HG03045 (cell line): ENCODE results near the gene TPR.
"Not testable (repeated sequence)": the region's sequence is repeated elsewhere in the genome, so short reads cannot be mapped to it uniquely, and the experiment has no call there.

Source experiments
- ATAC-seq: cut with Tn5 transposase; IDR thresholded peaks from one replicate; pipeline ENCODE4 v1.9.1; 2021; ENCODE audit warnings: mild to moderate bottlenecking, moderate library complexity; ENCODE audit not compliant: unreplicated experiment

TPR gene

DNA sequence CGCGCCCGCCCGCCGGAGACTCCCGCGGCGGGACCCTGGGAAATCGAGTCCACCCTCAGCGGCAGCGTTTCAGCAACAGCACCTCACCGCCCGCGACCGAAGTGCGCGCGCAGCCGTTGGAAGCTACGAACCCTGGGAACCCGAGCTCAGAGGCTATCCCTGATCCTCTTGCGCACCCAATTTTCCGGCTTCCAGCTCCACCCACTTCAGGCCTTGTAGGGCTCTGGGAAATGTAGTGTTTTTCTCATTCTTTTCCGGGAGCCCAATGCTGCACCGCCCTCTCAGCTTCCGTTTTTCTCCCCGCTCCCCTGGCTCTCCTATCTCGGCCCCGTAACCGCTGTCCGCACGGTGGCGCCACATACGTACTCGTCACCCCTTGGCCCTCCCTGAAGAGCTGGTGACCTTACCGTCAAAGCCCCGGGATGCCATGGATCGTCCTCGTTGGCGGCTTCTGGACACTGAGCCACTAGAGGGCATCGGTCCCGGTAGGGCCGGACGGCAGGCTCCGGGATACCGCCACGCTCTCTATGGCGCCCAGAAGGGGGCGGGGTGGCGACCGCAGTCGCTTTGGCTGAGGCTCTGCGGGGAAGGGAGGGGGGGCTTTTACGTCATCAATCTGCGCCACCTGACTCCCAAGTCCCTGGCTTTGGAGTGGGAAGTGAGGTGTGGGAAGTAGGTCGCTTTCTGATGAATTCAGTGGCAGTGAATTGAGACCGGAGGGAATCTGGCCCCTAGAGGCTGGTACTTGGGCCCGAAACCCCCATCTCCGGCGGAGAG lies at the start of gene TPR, which contains the start of gene ODR4:
TSS of gene TPR (minus strand) at position 102 of the 777 bp plus-strand sequence. CDS start 225 bp downstream, outside the sequence.
TSS of gene ODR4 (plus strand) at position 687 of the 777 bp plus-strand sequence. CDS start 3,948 bp downstream, outside the sequence.
- peak; percentile 91 for ATAC-seq

- no peak for ATAC-seq
These were observed 49.5 kb upstream of the TPR start for GRCh38 chr1:186424539-186424938.

DNA sequence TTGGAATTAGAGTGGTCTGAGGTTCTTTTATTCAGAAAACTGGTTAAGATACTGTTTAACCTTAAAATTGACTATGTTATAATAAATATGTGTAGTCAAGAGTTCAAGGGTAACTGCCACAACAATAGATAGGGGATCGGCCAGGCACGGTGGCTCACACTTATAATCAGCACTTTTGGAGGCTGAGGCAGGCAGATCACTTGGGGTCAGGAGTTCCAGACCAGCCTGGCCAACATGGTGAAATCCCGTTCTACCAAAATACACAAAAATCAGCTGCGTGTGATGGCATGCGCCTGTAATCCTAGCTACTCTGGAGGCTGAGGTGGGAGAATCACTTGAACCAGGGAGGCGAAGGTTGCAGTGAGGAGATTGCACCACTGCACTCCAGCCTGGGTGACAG lies 46.4 kb upstream of the TPR start:
- ATAC-seq, result no peak

- peak; percentile 92 for ATAC-seq
These were observed 45.9 kb upstream of the TPR start for GRCh38 chr1:186420923-186421322.

DNA sequence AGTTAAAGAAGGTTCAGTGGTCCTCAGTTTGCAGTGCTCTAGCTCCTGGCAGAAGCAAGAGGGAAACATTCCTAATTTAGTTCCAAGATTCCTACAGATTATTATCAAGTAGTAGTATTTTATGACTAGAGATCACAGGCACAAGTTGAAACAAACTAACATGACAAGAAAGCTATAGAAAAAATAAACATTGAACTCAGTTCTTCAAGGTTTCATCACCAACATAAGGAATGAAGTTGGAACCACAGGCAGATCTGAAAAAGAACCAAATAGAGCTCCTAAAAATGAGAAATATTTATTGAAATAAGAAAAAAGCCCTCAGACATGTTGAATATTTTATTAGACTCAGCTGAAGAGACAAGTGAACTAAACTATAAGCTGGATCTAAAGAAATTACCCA lies 45.3 kb upstream of the TPR start:
- no peak for ATAC-seq

GRCh38 chr1:186418503-186418902 lies 43.5 kb upstream of the TPR start:
- ATAC-seq, result no peak

- ATAC-seq, result no peak
These were observed 38.3 kb upstream of the TPR start for GRCh38 chr1:186413319-186413718.

- peak; percentile 77 for ATAC-seq
These were observed 34.0 kb upstream of the TPR start for GRCh38 chr1:186409091-186409490.

DNA sequence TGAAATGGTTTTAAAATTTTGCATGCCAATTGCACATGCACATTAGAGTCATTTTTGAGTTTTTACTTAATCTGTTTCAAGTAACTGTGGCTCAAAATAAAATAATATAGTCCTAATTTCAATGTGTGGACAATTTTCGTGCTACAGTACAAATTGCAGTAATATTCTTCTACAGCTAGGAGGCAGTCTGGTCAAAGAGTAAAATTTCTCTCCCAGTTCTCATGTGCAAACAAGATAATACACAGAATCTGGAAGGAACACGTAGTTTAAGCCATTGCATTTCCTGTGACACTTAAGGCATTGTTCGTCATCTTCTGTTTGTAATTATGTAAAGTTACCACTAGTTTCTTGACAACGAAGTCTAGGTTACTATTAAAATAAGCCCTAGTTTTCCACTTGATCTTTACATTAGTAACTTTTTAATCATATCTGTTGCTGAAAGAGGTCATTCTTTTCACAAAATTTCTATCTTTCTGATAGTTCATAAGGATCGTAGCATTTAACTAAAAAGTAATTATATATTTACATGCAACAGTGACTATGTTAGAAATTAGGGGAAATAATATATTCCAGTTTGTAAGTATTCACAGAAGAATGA lies 29.5 kb upstream of the TPR start:
- ATAC-seq, result no peak

GRCh38 chr1:186403632-186404031 lies 28.6 kb upstream of the TPR start:
- ATAC-seq, result no peak

DNA sequence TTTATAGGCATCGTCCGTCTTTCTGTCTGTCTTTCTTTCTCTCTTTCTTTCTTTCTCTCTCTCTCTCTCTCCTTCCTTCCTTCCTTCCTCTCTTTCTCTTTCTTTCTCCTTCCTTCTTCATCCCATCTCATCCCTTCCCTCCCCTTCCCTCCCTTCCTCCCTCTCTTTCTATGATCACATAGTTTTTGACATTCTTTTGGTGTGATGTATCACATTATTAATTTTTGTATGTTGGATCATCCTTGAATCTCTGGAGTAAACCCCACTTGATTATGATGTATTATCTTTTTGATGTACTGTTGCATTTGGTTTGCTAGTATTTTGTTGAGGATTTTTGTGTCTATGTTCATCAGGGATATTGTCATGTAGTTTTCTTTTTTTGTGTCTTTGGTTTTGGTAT lies 26.4 kb upstream of the TPR start:
- ATAC-seq, result not testable (repeated sequence)

- not testable (repeated sequence) for ATAC-seq
These were observed 17.7 kb upstream of the TPR start for GRCh38 chr1:186392711-186393110.

DNA sequence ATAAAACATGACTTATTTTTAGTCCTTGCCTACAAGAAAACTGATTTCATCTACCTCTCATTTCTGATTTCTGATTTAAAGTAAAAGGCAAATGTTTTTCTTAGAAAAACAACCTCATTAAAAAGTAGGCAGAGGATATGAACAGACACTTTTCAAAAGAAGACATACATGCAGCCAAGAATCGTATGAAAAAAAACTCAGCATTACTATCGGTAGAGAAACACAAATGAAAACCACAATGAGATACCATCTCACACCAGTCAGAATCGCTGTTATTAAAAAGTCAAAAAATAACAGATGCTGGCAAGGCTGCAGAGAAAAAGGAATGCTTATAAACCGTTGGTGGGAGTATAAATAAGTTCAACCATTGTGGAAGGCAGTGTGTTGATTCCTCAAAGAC lies 16.8 kb upstream of the TPR start:
- ATAC-seq, result no peak

DNA sequence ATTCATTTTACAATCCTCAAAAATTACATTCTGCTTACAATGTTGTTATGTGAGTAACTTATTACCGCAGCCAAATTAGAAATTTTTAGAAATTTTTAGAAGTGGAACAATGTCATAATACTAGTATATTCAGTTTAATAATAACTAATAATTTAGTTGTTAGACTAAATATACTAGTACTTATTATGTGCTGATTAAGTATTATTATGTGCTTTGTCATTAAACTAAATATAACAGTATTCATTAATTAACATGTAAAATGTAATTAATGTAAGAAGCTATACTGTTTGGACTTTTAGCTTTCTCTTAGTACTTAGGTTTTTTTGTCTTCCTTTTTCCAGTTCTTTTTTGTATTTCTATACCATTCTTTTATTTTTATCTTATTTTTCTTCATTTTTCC lies 15.9 kb upstream of the TPR start:
- ATAC-seq, result no peak

GRCh38 chr1:186386725-186387383 lies 11.8 kb upstream of the TPR start:
- no peak for ATAC-seq

- no peak for ATAC-seq
These were observed 871 bp upstream of the TPR start for GRCh38 chr1:186375929-186376319.

GRCh38 chr1:186374303-186375151 lies 526 bp downstream of the TPR start:
- ATAC-seq, result peak; percentile 19

DNA sequence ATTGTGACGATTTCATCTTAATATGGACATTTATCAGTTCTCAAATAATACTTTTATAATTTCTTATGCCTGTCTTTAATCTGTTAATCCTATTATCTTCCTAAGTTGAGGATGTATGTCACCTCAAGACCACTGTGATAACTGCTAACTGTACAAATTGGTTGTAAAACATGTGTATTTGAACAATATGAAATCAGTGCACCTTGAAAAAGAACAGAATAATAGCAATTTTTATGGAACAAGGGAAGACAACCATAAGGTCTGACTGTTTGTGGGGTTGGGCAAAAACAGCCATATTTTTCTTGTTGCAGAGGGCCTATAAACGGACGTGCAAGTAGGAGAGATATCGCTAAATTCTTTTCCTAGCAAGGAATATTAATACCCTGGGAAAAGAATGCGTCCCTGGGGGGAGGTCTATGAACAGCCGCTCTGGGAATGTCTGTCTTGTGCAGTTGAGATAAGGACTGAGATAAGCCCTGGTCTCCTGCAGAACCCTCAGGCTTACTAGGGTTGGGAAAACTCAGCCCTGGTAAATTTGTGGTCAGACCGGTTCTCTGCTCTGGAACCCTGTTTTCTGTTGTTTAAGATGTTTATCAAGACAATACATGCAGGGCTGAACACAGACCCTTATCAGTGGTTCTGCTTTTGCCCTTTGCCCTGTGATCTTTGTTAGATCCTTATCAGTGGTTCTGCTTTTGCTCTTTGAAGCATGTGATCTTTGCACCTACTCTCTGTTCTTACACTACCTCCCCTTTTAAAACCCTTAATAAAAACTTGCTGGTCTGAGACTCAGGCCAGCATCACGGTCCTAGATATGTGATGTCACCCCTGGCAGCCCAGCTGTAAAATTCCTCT lies 27.0 kb downstream of the TPR start:
- not testable (repeated sequence) for ATAC-seq

DNA sequence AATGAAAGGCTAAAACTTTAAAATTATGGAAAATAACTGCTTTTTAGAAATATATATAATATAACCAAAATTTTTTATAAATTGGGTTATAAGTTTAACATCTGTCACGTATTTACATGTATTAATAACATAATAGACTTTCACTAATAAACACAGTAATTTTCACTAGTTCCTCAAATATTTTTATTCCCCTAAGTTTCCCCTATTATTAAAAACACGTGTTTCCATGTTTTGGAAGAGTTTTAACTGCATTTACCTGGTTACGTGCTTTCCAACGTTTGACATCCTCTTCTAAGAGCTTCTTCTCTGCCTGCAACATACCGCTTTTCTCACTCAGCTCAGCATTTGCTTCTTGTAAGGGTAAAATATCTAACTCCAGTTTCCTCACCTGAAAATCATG lies 34.3 kb downstream of the TPR start:
- ATAC-seq, result no peak

DNA sequence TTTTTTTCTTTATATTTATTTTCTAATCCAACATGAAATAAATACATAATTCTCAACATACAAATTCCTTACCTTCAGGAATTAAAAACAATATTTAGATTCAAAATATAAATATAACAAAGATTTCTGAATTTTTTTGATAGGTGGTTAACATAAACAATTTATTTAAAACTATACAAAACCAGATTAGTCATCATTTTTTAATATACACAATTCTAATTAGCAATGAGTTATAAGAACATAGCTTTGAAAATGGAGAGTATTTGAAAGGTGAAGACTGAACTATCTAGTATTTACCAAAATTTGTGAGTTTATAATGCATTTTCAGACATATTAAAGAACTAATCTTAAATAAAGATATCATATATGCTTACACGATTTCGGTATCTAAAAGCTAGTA lies 37.5 kb downstream of the TPR start:
- no peak for ATAC-seq
